ENCODE measurements around the gene GTF3C1.

The GTF3C1 gene

DNA sequence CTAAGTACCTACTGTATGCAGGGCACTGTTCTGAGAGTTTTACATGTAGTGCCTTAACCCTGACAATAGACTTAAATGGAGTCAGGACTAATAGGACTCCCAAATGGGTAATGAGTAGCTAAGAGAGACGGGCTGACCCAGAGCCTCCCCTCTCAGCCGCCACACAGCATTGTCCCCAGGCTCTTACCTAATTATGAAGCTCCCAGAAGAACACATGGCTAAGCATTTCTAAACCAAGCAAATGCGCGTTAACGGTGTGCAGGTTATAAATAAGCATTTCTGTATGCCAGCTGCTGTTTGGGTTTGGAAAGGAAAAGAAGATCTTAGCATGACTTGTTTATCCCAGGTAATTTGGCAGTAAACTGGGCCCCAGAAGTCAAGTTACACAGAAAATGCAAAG, 14.5 kb upstream of the GTF3C1 start:
- in situ Hi-C loops (cut with HindIII; ENCODE audit: low sequenced_read_pairs), result no loop called here

DNA sequence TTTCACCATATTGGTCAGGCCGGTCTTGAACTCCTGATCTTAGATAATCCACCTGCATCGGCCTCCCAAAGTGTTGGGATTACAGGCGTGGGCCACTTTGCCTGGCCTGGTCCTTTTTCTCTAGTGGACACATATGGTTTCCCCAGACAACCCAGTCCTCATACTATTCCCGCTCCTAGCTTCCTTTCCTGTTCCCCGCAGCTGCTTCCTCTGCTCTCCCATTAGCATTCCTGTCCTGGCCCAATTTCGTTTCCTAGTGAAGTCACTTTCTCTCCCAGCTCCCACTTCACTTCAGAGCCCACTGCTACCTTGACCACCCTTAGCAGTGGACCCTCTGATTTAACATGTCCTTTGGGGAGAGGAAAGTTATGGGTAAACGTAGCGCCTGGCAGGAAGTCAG, 11.5 kb upstream of the GTF3C1 start:
- in situ Hi-C loops (cut with HindIII; ENCODE audit: low sequenced_read_pairs), result no loop called here

DNA sequence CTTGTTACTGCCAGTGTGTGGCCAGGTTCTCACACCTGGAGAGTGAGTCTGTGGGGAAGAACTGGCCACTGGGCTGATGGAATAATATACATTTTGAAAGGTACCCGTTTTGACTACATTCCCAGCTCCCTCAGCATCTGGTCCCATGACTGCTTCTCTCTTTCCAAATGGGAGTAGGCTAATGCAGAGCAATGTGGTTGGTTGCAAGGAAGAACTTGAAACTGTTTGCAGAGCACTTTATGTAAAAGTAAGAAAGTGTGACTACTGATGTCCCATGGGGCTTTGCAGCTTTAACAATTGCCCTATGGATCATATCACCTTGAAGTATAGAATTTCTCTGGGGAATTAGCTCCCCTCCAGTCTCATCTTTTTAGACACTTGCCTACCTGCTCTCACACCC, 9.2 kb upstream of the GTF3C1 start:
- in situ Hi-C loops (cut with HindIII; ENCODE audit: low sequenced_read_pairs), result no loop called here

DNA sequence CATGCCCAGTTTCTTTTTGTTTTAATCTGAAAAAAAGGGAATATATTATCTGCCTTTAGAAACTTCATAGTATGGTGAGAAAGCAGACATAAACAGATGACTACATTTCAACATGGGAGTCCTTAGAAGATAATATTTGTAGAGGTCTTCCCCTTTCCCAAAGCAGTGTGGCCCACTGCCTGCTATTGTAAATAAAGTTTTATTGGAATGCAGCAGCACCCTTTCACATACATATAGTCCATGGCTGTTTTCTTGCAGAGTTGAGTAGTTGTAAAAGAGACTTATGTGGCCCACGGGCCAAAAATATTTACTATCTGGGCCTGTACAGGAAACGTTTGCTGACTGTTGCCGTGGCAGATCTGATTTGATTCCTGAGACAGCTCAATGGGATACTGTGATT, 8.7 kb upstream of the GTF3C1 start:
- in situ Hi-C loops (cut with HindIII; ENCODE audit: low sequenced_read_pairs), result no loop called here

DNA sequence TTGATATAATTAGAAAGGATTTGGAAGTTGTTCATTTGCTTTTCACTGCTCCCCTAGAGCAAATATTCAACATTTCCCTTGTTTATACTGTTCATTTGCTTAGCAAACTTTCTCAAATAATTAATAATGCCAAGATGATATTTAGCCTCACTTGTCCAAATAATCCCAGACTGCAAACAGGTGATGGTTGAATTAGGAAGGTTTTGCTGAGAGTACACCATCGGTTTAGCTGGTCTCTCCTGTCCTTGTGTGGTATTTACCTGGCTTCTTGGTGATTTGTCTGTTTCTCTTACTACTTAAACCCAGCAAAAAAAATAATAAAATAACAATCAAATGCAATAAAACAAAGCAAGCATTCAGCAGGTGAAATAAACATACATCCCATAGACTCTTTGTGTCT, 6.8 kb upstream of the GTF3C1 start:
- in situ Hi-C loops (cut with HindIII; ENCODE audit: low sequenced_read_pairs), result no loop called here

DNA sequence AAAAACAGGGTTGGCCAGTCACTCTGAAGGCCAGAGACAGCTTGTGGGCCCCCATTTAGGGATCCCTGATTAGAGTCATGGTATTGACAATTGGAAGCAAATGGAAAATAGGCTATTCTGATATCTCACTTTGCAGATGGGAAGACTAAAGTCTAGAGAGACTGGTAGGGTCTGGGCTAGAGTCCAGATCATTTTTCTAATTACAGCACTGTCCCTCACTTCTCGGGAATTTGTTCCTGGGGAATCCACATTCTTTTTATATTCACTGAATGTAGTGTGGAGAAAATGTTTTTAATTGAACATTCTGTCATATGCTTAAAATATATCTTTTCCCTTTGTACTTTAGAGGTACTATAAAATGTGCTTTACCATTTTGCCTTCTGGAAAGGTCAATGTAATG, 1.3 kb upstream of the GTF3C1 start:
- in situ Hi-C loops (cut with HindIII; ENCODE audit: low sequenced_read_pairs), result no loop called here

DNA sequence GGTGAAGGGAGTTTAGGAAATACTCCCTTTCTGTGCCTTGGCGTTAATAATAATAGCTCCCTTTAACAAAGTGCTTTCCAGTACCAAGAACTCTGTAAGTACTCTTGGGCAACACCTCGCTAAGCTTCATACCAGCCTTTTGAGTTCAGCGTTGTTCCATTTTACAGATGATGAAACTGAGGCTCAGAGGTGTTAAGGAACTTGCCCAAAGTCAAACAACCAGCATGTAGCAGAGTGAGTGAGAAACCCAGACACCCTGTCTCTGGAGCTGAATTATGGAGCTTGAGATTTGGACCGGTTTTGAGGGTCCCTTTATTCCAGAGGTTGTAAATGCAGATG, 838 bp upstream of the GTF3C1 start:
- in situ Hi-C loops (cut with HindIII; ENCODE audit: low sequenced_read_pairs), result no loop called here

DNA sequence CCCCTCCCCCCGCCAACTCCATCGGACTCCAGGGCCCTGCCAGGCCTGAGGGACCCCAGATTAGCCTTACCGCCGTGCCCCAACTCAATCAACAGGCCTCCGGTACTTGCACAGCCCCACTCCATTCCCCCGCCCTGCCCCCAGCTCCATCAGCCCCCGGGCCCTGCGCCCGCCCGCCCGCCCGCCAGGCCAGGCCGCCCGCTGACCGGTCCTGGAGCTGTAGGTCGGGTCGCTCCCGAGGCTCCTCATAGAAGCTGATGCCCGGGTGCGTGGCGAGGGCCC, 308 bp downstream of the GTF3C1 start:
- in situ Hi-C loops (cut with HindIII; ENCODE audit: low sequenced_read_pairs), result no loop called here

DNA sequence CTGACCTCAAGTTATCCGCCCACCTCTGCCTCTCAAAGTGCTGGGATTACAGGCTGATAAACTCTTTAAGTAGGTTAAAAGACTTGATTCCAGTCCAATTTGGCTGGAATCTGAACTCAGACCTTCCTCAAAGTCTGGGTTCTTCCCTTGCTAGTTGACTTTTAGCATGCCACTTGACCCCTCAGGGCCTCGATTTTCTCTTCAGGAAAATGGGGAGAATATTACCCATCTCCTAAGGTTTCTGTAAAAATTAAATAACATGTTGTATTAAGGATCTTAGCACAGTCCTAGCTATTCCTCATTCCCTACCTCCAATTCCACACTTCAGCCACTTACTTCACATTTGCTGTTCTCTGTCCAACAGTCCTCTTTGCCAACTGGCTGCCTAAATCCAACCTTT, 1.9 kb downstream of the GTF3C1 start:
- in situ Hi-C loops (cut with HindIII; ENCODE audit: low sequenced_read_pairs), result no loop called here

DNA sequence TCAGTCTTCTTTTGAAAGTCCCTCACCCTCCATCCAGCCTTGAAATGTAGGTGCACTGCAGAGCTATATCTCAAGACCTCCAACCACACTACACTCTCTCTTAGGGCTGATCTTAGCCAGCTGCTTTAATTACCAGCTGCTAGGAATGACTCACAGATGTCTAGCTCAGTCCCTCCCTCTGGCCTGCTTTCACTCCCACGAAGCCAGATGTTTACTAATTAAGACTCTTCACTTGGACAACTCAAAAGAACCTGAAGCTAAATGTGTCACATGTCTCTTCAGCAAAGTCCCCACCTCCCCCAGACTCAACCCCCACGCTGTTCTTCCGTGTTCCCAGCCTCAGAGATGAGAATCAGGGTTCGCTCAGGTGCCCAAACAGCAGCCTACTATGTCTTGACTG, 2.6 kb downstream of the GTF3C1 start:
- in situ Hi-C loops (cut with HindIII; ENCODE audit: low sequenced_read_pairs), result no loop called here

DNA sequence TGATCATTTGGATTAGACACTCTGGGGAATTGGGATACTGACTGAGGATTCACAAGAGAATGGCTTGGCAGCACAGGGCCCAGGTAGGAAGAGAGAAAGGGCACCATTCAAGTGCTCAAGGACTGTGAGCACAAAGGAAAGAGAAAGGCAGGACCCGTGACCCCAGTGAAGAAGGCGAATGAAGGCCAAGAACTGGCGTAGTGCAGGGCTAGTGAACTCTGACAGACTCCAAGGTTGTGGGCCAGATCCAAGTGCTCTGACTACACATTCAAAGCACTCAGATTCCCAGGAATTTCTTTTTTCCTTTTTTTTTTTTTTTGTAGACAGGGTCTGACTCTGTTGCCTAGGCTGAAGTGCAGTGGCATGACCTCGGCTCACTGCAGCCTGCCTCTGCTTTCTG, 5.0 kb downstream of the GTF3C1 start:
- in situ Hi-C loops (cut with HindIII; ENCODE audit: low sequenced_read_pairs), result loop anchor here (5.0 kb wide), 1 partner anchor 47 kb away; no protein-coding TSS in a partner anchor

DNA sequence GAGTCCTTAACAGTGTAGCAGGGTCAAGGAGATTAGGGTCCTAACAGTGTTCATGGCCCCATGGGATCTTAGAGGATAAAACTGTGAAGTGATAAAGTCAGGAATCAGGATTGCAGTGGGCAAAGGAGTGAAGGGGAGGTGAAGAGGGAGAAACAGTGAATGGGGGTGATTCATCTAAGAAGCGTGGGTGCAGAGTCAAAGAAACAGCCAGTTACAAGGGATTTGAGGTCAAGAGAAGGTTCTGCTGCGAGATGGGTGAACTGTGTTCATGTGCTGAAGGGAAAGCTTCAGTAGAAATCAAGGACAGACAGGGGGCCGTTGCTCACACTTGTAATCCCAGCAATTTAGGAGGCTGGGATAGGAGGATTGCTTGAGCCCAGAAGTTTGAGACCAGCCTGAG, 5.9 kb downstream of the GTF3C1 start:
- in situ Hi-C loops (cut with HindIII; ENCODE audit: low sequenced_read_pairs), result loop anchor here (5.0 kb wide), 1 partner anchor 46 kb away; no protein-coding TSS in a partner anchor

DNA sequence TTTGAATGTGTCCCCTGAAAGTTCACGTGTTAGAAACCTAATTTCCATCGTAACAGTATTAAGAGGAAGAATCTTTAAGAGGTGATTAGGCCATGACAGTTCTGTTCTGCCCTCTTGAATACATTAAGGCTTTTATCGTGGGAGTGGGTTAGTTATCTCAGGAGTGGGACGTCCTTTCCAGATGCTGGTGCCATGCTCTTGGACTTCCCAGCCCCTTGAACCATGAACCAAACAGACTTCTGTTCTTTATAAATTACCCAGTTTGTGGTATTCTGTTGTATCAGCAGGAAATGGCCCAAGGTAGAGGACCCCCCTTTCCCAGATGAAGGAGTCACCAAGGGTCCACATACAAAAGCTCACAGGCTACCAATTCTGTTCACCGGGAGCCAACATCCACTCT, 10.1 kb downstream of the GTF3C1 start:
- in situ Hi-C loops (cut with HindIII; ENCODE audit: low sequenced_read_pairs), result loop anchor here (5.0 kb wide), 1 partner anchor 42 kb away; no protein-coding TSS in a partner anchor

DNA sequence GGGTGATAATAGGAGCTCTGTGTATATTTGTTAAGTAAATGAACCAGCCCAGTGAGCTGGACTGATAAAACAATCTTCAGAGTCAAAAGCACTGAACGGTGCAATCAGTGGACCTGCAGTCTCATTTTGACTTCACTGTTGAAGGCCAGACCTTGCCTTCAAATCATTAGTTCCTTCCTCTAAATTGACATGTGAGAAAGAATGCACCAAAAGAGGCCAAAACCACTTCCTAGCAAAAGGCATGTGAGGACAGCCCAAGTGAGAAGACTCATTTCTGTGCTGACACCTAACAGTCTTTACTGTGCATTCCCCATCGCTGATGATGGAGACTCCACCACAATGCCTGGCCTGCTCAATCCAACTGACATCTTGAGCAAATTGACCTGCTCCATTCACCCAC, 10.6 kb downstream of the GTF3C1 start:
- in situ Hi-C loops (cut with HindIII; ENCODE audit: low sequenced_read_pairs), result no loop called here

DNA sequence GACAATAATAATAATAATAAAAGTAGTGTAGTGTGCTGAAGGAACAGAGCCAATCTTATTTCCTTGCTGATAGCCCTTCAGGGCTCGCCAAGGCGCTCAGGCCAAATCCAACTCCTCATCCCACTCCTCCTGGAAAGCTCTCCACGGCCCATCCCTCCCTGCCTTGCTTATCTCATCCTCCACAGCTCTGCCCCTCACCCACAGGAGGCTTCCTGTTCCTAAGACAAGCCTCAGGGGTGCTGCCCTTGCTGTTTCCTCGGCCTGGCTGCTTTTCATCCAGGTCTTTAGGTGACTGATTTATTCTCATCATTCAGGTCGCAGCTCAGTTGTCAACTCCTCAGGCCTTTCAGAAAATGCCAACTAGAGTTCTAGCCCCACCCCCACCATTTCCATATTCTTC, 11.2 kb downstream of the GTF3C1 start:
- in situ Hi-C loops (cut with HindIII; ENCODE audit: low sequenced_read_pairs), result no loop called here

DNA sequence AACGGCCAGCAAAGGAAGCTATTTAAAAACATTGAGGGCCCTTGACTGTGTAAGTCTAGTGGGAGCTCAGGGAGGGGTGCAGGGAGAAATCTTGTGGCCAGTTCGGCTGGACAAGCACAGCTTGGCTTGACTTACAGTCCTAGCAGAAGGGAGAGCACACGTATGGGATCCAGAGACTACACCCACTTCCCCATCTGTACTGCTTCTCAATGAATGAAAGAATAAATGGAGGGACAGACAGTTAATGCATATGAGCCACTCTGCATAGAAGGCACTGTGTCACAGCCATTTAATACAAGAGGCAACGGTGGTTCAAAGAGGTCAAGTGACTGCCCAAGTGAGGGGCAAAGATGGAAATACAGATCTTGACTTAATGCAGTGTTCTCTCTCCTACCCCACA, 15.5 kb downstream of the GTF3C1 start:
- in situ Hi-C loops (cut with HindIII; ENCODE audit: low sequenced_read_pairs), result no loop called here

DNA sequence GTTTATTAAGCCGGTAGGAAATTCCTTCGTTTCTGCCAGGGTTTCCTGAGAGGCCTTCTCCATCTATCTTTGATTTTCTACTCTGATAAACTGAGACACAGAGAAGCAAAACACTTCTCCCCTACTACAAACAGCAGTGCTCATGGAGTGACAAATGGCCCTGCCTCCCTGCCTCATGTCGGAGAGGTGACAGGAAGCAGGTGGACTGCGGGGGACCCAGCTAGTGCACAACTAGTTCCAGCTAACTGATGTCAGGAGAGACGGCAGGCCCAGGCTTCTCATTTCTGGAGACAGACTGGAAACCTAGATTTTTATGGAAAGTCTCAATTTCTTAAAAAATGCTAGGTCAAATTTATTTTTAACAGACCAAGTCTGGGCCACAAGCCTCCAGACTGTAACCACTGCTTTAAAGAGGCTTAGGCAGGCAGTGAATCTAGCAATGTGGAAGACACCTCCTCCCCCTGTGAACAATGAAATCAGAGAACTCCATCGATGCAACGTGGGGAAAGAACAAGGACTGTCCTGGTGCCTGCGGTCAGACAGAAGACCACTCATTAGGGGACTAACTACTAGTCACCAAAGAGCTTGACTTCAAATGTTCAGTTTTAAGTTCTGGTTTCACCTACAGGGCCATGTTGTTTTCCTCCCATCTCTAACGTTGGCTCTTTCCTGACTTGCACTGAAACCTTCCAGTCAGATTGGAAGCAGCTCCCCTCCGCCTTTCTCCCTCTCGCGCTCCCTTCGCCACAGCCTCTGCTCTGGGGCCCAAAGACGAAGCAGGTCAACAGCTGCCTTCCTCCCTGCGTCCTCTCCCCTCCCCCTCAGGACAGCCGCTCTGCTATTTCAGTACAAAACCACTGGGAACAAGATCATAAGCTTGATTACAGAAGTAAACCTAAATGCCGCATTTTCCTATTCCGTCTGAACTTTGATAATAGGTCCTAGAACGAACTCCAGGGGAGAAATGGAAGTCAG, 17.6 kb downstream of the GTF3C1 start:
- in situ Hi-C loops (cut with HindIII; ENCODE audit: low sequenced_read_pairs), result no loop called here

DNA sequence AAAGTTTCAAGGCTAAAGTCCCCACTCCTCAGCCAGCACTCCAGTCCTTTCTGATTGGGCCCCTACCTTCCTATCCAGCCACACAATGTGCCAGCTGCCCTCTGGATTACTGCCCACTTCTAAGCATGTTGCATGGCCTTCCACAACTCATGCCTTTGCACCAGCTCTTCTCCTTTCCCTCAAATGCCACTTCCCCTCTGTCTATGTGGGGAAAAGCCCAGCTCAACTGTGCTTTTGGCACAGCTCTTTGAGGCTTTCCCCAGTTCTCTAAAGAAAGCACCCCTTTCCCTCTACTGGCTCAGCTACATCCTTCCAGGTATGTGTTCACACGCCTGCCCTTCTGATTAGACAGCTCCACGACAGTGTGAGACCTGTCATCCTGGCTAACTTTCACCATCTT, 18.5 kb downstream of the GTF3C1 start:
- in situ Hi-C loops (cut with HindIII; ENCODE audit: low sequenced_read_pairs), result no loop called here

DNA sequence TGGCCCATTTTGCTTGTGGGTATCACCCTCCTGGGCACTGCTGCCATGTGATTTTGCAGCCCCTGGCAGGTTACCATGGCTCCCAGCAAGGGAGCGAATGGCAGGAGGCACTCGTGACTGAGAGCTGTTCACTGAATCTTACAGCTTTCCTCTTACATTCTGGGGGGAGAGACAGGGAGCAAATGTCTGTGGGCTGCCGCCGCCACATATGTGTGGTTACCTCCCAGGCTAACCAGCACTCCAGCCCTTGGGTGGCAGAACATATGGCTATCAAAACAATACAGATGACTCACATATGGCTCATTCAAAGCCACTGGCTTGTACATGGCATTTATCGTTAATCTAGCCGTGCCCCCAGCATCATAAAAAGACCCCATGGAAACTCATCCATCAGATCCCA, 19.8 kb downstream of the GTF3C1 start:
- in situ Hi-C loops (cut with HindIII; ENCODE audit: low sequenced_read_pairs), result no loop called here

DNA sequence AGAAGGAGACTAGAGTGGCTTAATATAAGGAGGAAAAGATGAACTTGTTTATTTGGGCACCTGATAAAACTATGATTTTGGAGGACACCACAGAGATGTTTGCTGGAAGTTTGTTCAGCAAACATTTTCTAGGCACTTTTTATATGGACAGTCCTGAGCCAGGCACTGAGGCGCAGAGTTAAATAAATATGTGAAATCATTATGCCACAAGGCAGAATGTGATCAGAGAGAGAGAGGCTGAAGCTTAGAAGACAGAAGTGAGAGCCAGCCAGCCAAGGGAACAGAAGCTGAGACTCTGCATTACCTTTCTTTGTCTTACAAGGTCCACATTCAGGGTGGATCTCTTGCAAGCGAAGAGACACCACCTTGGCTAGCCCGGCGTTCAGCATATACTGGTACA, 21.4 kb downstream of the GTF3C1 start:
- in situ Hi-C loops (cut with HindIII; ENCODE audit: low sequenced_read_pairs), result no loop called here

DNA sequence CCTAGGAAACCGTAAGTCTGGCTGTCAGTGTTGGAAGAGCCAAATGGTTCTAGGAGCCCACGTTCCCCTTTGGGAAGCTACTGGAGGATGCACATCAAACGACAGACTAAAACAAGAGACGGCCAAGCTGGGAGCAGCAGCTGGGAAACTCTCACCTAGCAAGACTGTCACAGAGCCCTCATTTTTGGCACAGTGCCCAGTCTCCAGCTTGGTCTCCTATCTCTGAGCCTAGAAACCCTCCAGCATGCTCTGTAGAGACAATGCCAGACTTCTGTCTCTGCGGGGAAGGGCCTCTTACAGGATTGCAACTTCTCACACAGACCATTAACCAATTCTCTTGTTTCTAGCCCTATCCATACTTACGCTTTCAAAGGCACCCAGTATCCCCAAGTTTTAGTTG, 23.5 kb downstream of the GTF3C1 start:
- in situ Hi-C loops (cut with HindIII; ENCODE audit: low sequenced_read_pairs), result no loop called here

DNA sequence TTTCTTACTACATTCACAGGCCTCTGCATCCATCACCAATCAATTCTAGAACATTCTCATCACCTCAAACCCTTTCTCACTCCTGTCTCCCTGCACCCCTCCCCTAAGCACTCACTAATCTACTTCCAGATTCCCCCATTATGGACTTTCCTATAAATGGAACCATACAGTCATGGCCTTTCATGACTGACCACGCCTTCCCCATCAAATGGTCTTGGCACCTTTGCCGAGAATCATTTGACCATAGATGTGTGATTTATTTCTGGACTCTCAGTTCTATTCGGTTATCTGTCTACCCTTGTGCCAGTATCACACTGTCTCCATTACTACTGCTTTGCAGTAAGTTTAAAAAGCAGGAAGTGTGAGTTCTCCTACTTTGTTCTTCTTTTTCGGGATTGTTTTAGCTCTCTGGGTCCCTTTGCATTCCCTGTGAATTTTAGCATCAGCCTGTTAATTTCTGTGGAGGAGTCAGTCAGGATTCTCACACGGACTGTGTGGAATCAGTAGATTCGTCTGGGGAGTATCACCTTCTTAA, 27.5 kb downstream of the GTF3C1 start:
- in situ Hi-C loops (cut with HindIII; ENCODE audit: low sequenced_read_pairs), result no loop called here
